Trophoblast cell (in vitro differentiated cells and primary cell): ENCODE data around the gene PTPA.
"Not testable (repeated sequence)": the region's sequence is repeated elsewhere in the genome, so short reads cannot be mapped to it uniquely, and the experiment has no call there.

Source experiments
- DNase-seq, 2 donors: peaks; one replicate each; pipeline ENCODE4 v3.0.0-alpha.2; 2016
- H2AFZ ChIP-seq: 2 replicates; pipeline ENCODE4 v1.6.1; 2013; ENCODE audit warnings: low read length, moderate library complexity, mild to moderate bottlenecking; ENCODE audit not compliant: insufficient read depth, poor library complexity
- H2AK5ac ChIP-seq: 2 replicates; pipeline ENCODE4 v1.6.1; 2013; ENCODE audit warnings: mild to moderate bottlenecking, low read length
- H2BK120ac ChIP-seq: 2 replicates; pipeline ENCODE4 v1.6.1; 2013; ENCODE audit warnings: low read length, mild to moderate bottlenecking, moderate library complexity; ENCODE audit not compliant: insufficient read depth, poor library complexity
- H2BK12ac ChIP-seq: 2 replicates; pipeline ENCODE4 v1.6.1; 2013; ENCODE audit warnings: mild to moderate bottlenecking, low read length, moderate library complexity
- H2BK5ac ChIP-seq: 2 replicates; pipeline ENCODE4 v1.6.1; 2013; ENCODE audit warnings: low read length, low read depth, moderate library complexity, mild to moderate bottlenecking; ENCODE audit not compliant: poor library complexity
- H3K14ac ChIP-seq: 2 replicates; pipeline ENCODE4 v1.6.1; 2013; ENCODE audit warnings: mild to moderate bottlenecking, low read length
- H3K18ac ChIP-seq: 2 replicates; pipeline ENCODE4 v1.6.1; 2013; ENCODE audit warnings: mild to moderate bottlenecking, low read length
- H3K23ac ChIP-seq: 2 replicates; pipeline ENCODE4 v1.6.1; 2013; ENCODE audit warnings: low read length
- H3K27ac ChIP-seq: 2 replicates; pipeline ENCODE4 v1.5.1; 2013; ENCODE audit warnings: low read depth, mild to moderate bottlenecking, inconsistent platforms, low read length, moderate library complexity
- H3K27me3 ChIP-seq: 2 replicates; pipeline ENCODE4 v1.6.1; 2013; ENCODE audit warnings: inconsistent platforms, mild to moderate bottlenecking, low read length, moderate library complexity; ENCODE audit not compliant: insufficient read depth
- H3K36me3 ChIP-seq, 2 experiments: 1 replicate in 1 of 2; 2 replicates in 1 of 2; pipeline ENCODE4 v1.6.1; 2013; ENCODE audit warnings: low read length in 2 of 2, mild to moderate bottlenecking in 2 of 2, moderate library complexity in 1 of 2; ENCODE audit not compliant: insufficient read depth in 2 of 2, control insufficient read depth in 1 of 2
- H3K4ac ChIP-seq: 2 replicates; pipeline ENCODE4 v1.6.1; 2013; ENCODE audit warnings: low read depth, mild to moderate bottlenecking, low read length, moderate library complexity
- H3K4me1 ChIP-seq, 2 experiments: 1 replicate in 1 of 2; 2 replicates in 1 of 2; pipeline ENCODE4 v1.6.1; 2013; ENCODE audit warnings: low read length in 2 of 2, mild to moderate bottlenecking in 2 of 2, moderate library complexity in 1 of 2; ENCODE audit not compliant: insufficient read depth in 2 of 2, control insufficient read depth in 1 of 2
- H3K4me2 ChIP-seq: 2 replicates; pipeline ENCODE4 v1.6.1; 2013; ENCODE audit warnings: inconsistent platforms, mild to moderate bottlenecking, low read length, moderate library complexity
- H3K4me3 ChIP-seq: 2 replicates; pipeline ENCODE4 v1.5.1; 2013; ENCODE audit warnings: mild to moderate bottlenecking, low read depth, low read length, inconsistent platforms
- H3K79me1 ChIP-seq: one replicate; pipeline ENCODE4 v1.6.1; 2013; ENCODE audit warnings: low read length
- H3K79me2 ChIP-seq: 2 replicates; pipeline ENCODE4 v1.6.1; 2013; ENCODE audit warnings: low read length, mild to moderate bottlenecking; ENCODE audit not compliant: control insufficient read depth, insufficient read depth, poor library complexity
- H3K9ac ChIP-seq: 2 replicates; pipeline ENCODE4 v1.6.1; 2013; ENCODE audit warnings: mild to moderate bottlenecking, low read length
- H3K9me3 ChIP-seq: 2 replicates; pipeline ENCODE4 v1.6.1; 2013; ENCODE audit warnings: low read depth, mild to moderate bottlenecking, control low read depth, inconsistent platforms, low read length; ENCODE audit not compliant: insufficient read depth
- H4K12ac ChIP-seq: 2 replicates; pipeline ENCODE4 v1.6.1; 2013; ENCODE audit warnings: low read depth, mild to moderate bottlenecking, low read length, moderate library complexity
- H4K8ac ChIP-seq: 2 replicates; pipeline ENCODE4 v1.6.1; 2013; ENCODE audit warnings: low read depth, mild to moderate bottlenecking, low read length, moderate library complexity
- H4K91ac ChIP-seq: one replicate; pipeline ENCODE4 v1.6.1; 2013; ENCODE audit warnings: low read depth, mild to moderate bottlenecking, low read length, moderate library complexity
- WGBS: extraction: QIAGEN DNeasy Blood & Tissue Kit; methylation state at CpG from one replicate; pipeline ENCODE4 v1.1.7; 2013; ENCODE audit warnings: missing lambda C conversion rate; ENCODE audit not compliant: insufficient read length, insufficient coverage; ENCODE audit errors: extremely low coverage; 5-methylcytosine and 5-hydroxymethylcytosine counted together

PTPA gene

GRCh38 chr9:129126749-129127618 lies 15.8 kb downstream of the PTPA start:
- Histone ChIP-seq H3K4me2 (no peak overlapping the region), H4K12ac (no peak overlapping the region), H2BK120ac (no peak overlapping the region), H2AK5ac (no peak overlapping the region), H4K91ac (no peak overlapping the region), H3K4me3 (no peak overlapping the region), H3K9me3 (no peaks in the 10 kb centered on the region), H3K27me3 (no peaks in the 10 kb centered on the region), H3K79me2 (no peaks in the 10 kb centered on the region), H3K14ac (no peak overlapping the region), H3K4ac (no peak overlapping the region), H2AFZ (no peak overlapping the region), H3K18ac (peak overlapping the region; percentile 6), H3K27ac (peak overlapping the region; percentile 16), H3K23ac (no peak overlapping the region), H2BK5ac (no peak overlapping the region), H3K9ac (no peak overlapping the region), H2BK12ac (no peak overlapping the region), H3K4me1 (peaks cover 3 to 4% of the 10 kb centered on the region in 2 experiments), H4K8ac (no peak overlapping the region), H3K79me1 (peaks cover 5% of the 10 kb centered on the region), H3K36me3 (peaks cover 41 to 52% of the 10 kb centered on the region in 2 experiments)
- peak; percentile 51 to 62 for DNase-seq
- no CpG with 5 or more reads among the region's 10 CpGs for WGBS

- Histone ChIP-seq H3K79me1 (peaks cover 14% of the 10 kb centered on the region), H3K9me3 (no peaks in the 10 kb centered on the region), H2AFZ (no peak overlapping the region), H3K4me1 (peaks cover 11 to 16% of the 10 kb centered on the region in 2 experiments), H3K14ac (no peak overlapping the region), H2BK12ac (no peak overlapping the region), H3K27me3 (no peaks in the 10 kb centered on the region), H3K4me3 (no peak overlapping the region), H3K27ac (no peak overlapping the region), H2BK5ac (no peak overlapping the region), H4K8ac (no peak overlapping the region), H4K12ac (no peak overlapping the region), H3K4me2 (no peak overlapping the region), H2BK120ac (no peak overlapping the region), H2AK5ac (no peak overlapping the region), H4K91ac (no peak overlapping the region), H3K4ac (no peak overlapping the region), H3K36me3 (peaks cover 32 to 41% of the 10 kb centered on the region in 2 experiments), H3K18ac (no peak overlapping the region), H3K9ac (no peak overlapping the region), H3K79me2 (no peaks in the 10 kb centered on the region), H3K23ac (no peak overlapping the region)
- no peak for DNase-seq
- WGBS, result no CpG with 5 or more reads among the region's 5 CpGs
Measured at GRCh38 chr9:129128689-129129088, 17.5 kb downstream of the PTPA start.

- H4K8ac ChIP-seq, H3K4me3 ChIP-seq, H3K23ac ChIP-seq, H3K18ac ChIP-seq, H2AFZ ChIP-seq, H2AK5ac ChIP-seq, H3K4me2 ChIP-seq, H3K79me2 ChIP-seq, DNase-seq, H4K12ac ChIP-seq, H3K14ac ChIP-seq, H2BK12ac ChIP-seq, H3K9me3 ChIP-seq, H2BK5ac ChIP-seq, H3K27me3 ChIP-seq, H4K91ac ChIP-seq, H2BK120ac ChIP-seq, H3K9ac ChIP-seq, H3K27ac ChIP-seq, H3K4ac ChIP-seq: not testable (repeated sequence)
- peaks cover 25 to 31% of the 10 kb centered on the region in 2 experiments for H3K36me3 ChIP-seq
- no CpG with 5 or more reads among the region's 7 CpGs for WGBS
- H3K79me1 ChIP-seq, result peaks cover 14% of the 10 kb centered on the region
- H3K4me1 ChIP-seq, result peaks cover 11 to 18% of the 10 kb centered on the region in 2 experiments
Measured at GRCh38 chr9:129130271-129130670, 19.1 kb downstream of the PTPA start.

DNA sequence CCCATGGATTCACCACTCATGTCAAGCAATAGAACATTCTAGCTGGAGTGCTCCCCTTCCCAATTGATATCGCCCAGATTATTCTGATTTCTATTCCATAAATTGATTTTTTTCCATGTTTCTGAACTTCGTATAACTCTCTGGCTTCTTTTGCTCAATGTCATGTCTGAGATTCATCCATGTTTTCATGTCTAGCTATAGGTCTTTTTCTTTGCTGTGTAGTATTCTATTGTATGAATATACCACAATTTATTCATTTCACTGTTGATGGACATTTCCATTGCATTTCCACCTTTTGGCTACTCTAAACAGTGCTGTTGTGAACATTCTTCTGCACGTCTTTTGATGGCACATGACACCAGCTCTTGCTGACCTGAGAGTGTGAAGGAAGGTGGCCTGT lies 19.6 kb downstream of the PTPA start:
- Histone ChIP-seq H3K14ac (no peak overlapping the region), H3K4me2 (no peak overlapping the region), H3K9ac (no peak overlapping the region), H3K27me3 (no peaks in the 10 kb centered on the region), H3K79me1 (peaks cover 14% of the 10 kb centered on the region), H2BK5ac (no peak overlapping the region), H3K4me3 (no peak overlapping the region), H2BK12ac (no peak overlapping the region), H2AK5ac (no peak overlapping the region), H3K4ac (no peak overlapping the region), H3K27ac (no peak overlapping the region), H3K18ac (no peak overlapping the region), H2AFZ (no peak overlapping the region), H3K9me3 (no peaks in the 10 kb centered on the region), H2BK120ac (no peak overlapping the region), H3K36me3 (peaks cover 29 to 30% of the 10 kb centered on the region in 2 experiments), H4K8ac (no peak overlapping the region), H3K4me1 (peaks cover 11 to 18% of the 10 kb centered on the region in 2 experiments), H4K91ac (no peak overlapping the region), H4K12ac (no peak overlapping the region), H3K23ac (no peak overlapping the region), H3K79me2 (no peaks in the 10 kb centered on the region)
- DNase-seq, result no peak
- WGBS, result no CpG with 5 or more reads among the region's 3 CpGs
